IgD-negative memory B cell (primary cell): Measurements from ENCODE around the gene AOC3. TPM values are rescaled to one million over a fixed set of nuclear protein-coding genes. Genes with fewer than 3 reads are reported as not detected.

Experiments
- H3K27ac Mint-ChIP-seq, 3 donors: one replicate each; pipeline ENCODE4 v1.8.0; 2020 to 2022; ENCODE audit warnings: mild to moderate bottlenecking in 3 of 3, mixed read lengths in 3 of 3, moderate library complexity in 1 of 3
- H3K27me3 Mint-ChIP-seq: one replicate; pipeline ENCODE4 v1.8.0; 2021; ENCODE audit warnings: mixed read lengths
- H3K36me3 Mint-ChIP-seq: one replicate; pipeline ENCODE4 v1.8.0; 2020; ENCODE audit warnings: mild to moderate bottlenecking, mixed read lengths
- H3K4me1 Mint-ChIP-seq, 3 donors: one replicate each; pipeline ENCODE4 v1.8.0; 2020 to 2022; ENCODE audit warnings: mixed read lengths in 3 of 3, mild to moderate bottlenecking in 1 of 3
- H3K4me3 Mint-ChIP-seq, 4 donors: one replicate each; pipeline ENCODE4 v1.8.0; 2020 to 2022; ENCODE audit warnings: mild to moderate bottlenecking in 4 of 4, mixed read lengths in 4 of 4, moderate library complexity in 3 of 4
- H3K9me3 Mint-ChIP-seq, 3 donors: one replicate each; pipeline ENCODE4 v1.8.0; 2020 to 2021; ENCODE audit warnings: mixed read lengths in 3 of 3, mild to moderate bottlenecking in 1 of 3
- polyA plus RNA-seq: library from polyadenylated mRNA; unstranded; fragments of 300-500 nt; fragmentation: Illumina TruSeq; gene quantifications from one replicate; pipeline ENCODE4 v1.2.3, GENCODE V29; 2021

AOC3 gene
- polyA plus RNA-seq, 1 donor from 2014 or later = not detected

- H3K27me3 Mint-ChIP-seq = no peaks in the 10 kb centered on the region
- peak within 1 kb of the TSS; percentile 99 to 100 (median 99) for H3K27ac Mint-ChIP-seq
- H3K4me1 Mint-ChIP-seq = peaks cover 12 to 17% (median 14%) of the 10 kb centered on the region in 3 donors
- no peaks in the 10 kb centered on the region for H3K9me3 Mint-ChIP-seq
- H3K36me3 Mint-ChIP-seq = no peaks in the 10 kb centered on the region
- peak within 1 kb of the TSS; percentile 96 to 99 (median 98) for H3K4me3 Mint-ChIP-seq
Observed at GRCh38 chr17:42832934-42833766, 17.8 kb upstream of the AOC3 start, which contains the start of gene PSME3. TSS of gene PSME3 (plus strand) at chr17:42833397. CDS start at chr17:42833632, 235 bp downstream.

GRCh38 chr17:42833767-42834422 lies 17.1 kb upstream of the AOC3 start:
- H3K27me3 Mint-ChIP-seq = no peaks in the 10 kb centered on the region
- H3K4me3 Mint-ChIP-seq = peak overlapping the region; percentile 96 to 99 (median 98)
- H3K36me3 Mint-ChIP-seq = no peaks in the 10 kb centered on the region
- H3K9me3 Mint-ChIP-seq = no peaks in the 10 kb centered on the region
- peak overlapping the region; percentile 99 to 100 (median 99) for H3K27ac Mint-ChIP-seq
- H3K4me1 Mint-ChIP-seq = peaks cover 12 to 17% (median 14%) of the 10 kb centered on the region in 3 donors

DNA sequence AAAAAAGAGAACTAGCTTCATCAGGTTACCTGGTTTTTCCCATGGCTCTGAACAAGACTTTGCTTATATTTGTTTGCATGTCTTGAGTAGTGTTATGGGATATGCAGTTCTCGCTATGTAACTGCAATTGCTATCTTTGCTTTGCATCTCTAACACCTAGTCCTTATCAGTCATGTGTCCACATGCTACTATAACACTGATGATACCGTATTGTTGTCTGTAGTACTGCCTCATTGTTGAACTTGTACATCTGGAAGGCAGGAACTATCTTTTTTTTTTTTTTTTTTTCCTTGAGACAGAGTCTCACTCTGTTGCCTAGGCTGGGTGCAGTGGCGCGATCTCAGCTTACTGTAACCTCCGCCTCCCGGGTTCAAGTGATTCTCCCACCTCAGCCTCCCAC lies 15.3 kb upstream of the AOC3 start:
- no peaks in the 10 kb centered on the region for H3K9me3 Mint-ChIP-seq
- peaks cover 3% of the 10 kb centered on the region for H3K36me3 Mint-ChIP-seq
- peaks cover 12 to 17% (median 14%) of the 10 kb centered on the region in 3 donors for H3K4me1 Mint-ChIP-seq
- H3K27ac Mint-ChIP-seq = peak overlapping the region in 1 of 3 donors; percentile 56
- peak overlapping the region in 1 of 4 donors; percentile 99 for H3K4me3 Mint-ChIP-seq
- no peaks in the 10 kb centered on the region for H3K27me3 Mint-ChIP-seq

GRCh38 chr17:42841975-42842685 lies 8.9 kb upstream of the AOC3 start:
- H3K4me3 Mint-ChIP-seq = no peak overlapping the region
- peak overlapping the region in 1 of 3 donors; percentile 54 for H3K27ac Mint-ChIP-seq
- H3K27me3 Mint-ChIP-seq = no peaks in the 10 kb centered on the region
- peaks cover 3% of the 10 kb centered on the region for H3K36me3 Mint-ChIP-seq
- H3K4me1 Mint-ChIP-seq = peaks cover 0 to 5% (median 4%) of the 10 kb centered on the region in 3 donors
- no peaks in the 10 kb centered on the region for H3K9me3 Mint-ChIP-seq

DNA sequence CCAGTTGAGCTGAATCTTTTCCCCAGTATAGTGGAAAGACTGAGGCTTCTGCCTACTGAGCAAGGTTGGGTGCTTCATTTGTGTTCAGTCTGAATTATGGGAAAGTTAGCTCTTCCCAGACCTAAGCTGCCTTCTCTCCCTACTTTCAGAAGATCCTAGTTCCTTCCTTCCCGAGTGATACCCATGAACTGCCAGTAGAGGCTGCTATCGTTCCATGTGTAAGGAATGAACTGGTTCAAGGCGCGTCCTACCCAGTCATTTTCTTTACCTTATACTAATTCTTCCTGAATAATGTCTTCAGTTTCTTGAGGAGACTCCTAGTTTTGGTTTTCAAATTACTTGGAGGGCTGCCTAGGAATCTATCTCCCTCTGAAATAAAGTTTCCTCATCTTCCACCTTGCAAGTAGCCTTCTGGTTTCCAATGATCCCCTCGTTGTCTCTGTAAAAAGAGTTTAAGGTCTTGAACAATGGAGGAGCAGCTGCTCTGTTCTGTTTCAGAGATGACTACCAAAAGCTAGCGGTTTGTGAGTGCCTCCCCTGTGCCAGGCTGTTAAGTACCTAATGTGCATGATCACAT lies 7.6 kb upstream of the AOC3 start:
- Mint-ChIP-seq H3K27ac (peak overlapping the region in 1 of 3 donors; percentile 54), H3K4me1 (peaks cover 0 to 5% (median 2%) of the 10 kb centered on the region in 3 donors), H3K4me3 (peak overlapping the region in 2 of 4 donors; percentile 28 to 31), H3K27me3 (no peaks in the 10 kb centered on the region), H3K36me3 (peaks cover 3% of the 10 kb centered on the region), H3K9me3 (no peaks in the 10 kb centered on the region)

DNA sequence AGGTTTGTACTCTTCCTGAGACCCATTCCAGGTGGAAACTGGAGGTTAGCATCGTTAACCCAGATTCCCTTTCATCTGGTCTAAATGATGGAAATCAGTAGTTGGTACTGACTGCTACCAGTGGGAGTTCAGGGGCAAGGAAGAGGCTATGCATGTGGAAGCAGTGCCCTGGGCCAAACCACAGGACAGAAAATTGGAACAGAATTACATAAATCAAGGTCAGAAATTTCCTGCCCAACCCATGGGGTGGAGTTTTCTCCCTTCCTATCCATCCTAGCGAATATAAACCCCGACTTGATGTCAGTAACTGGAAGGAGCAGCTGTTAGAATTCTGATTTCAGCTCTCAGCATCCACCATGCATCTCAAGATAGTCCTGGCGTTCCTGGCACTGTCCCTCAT lies 6.7 kb upstream of the AOC3 start, which contains the start of gene AOC2:
Gene AOC2, plus strand, starts transcription at position 310 of the 400 bp plus-strand sequence. Its CDS starts 47 bp downstream, at position 357.
- Mint-ChIP-seq H3K27ac (peak within 1 kb of the TSS in 2 of 3 donors; percentile 54 to 60), H3K36me3 (peaks cover 3% of the 10 kb centered on the region), H3K4me1 (peaks cover 0 to 5% (median 2%) of the 10 kb centered on the region in 3 donors), H3K9me3 (no peaks in the 10 kb centered on the region), H3K27me3 (no peaks in the 10 kb centered on the region), H3K4me3 (peak within 1 kb of the TSS in 1 of 4 donors; percentile 31)

DNA sequence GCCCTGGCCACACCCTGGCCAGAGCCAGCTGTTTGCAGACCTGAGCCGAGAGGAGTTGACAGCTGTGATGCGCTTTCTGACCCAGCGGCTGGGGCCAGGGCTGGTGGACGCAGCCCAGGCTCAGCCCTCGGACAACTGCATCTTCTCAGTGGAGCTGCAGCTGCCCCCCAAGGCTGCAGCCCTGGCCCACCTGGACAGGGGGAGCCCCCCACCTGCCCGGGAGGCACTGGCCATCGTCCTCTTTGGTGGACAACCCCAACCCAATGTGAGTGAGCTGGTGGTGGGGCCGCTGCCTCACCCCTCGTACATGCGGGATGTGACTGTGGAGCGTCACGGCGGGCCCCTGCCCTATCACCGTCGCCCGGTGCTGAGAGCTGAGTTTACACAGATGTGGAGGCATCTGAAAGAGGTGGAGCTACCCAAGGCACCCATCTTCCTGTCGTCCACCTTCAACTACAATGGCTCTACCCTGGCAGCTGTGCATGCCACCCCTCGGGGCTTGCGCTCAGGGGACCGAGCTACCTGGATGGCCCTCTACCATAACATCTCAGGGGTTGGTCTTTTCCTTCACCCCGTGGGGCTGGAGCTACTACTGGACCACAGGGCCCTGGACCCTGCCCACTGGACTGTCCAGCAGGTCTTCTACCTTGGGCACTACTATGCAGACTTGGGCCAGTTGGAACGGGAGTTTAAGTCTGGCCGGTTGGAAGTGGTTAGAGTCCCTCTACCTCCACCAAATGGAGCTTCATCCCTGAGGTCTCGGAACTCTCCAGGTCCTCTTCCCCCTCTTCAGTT lies 6.0 kb upstream of the AOC3 start:
- H3K9me3 Mint-ChIP-seq = no peaks in the 10 kb centered on the region
- no peaks in the 10 kb centered on the region for H3K27me3 Mint-ChIP-seq
- H3K27ac Mint-ChIP-seq = peak overlapping the region in 1 of 3 donors; percentile 60
- H3K4me3 Mint-ChIP-seq = no peak overlapping the region
- no peaks in the 10 kb centered on the region for H3K36me3 Mint-ChIP-seq
- peaks cover 0 to 5% (median 2%) of the 10 kb centered on the region in 3 donors for H3K4me1 Mint-ChIP-seq

DNA sequence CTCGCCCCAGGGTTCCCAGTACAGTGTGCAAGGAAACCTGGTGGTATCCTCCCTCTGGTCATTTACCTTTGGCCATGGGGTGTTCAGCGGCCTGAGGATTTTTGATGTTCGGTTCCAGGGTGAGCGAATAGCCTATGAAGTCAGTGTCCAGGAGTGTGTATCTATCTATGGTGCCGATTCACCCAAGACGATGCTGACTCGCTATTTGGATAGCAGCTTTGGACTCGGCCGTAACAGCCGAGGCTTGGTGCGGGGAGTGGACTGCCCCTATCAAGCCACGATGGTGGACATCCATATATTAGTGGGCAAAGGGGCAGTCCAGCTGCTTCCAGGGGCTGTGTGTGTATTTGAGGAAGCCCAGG lies 5.5 kb upstream of the AOC3 start:
- Mint-ChIP-seq H3K4me3 (no peak overlapping the region), H3K27me3 (no peaks in the 10 kb centered on the region), H3K36me3 (no peaks in the 10 kb centered on the region), H3K27ac (peak overlapping the region in 2 of 3 donors; percentile 60 to 90), H3K9me3 (no peaks in the 10 kb centered on the region), H3K4me1 (peaks cover 0 to 5% (median 2%) of the 10 kb centered on the region in 3 donors)

- no peaks in the 10 kb centered on the region for H3K36me3 Mint-ChIP-seq
- H3K9me3 Mint-ChIP-seq = no peaks in the 10 kb centered on the region
Observed at GRCh38 chr17:42845918-42846593, 4.9 kb upstream of the AOC3 start.

DNA sequence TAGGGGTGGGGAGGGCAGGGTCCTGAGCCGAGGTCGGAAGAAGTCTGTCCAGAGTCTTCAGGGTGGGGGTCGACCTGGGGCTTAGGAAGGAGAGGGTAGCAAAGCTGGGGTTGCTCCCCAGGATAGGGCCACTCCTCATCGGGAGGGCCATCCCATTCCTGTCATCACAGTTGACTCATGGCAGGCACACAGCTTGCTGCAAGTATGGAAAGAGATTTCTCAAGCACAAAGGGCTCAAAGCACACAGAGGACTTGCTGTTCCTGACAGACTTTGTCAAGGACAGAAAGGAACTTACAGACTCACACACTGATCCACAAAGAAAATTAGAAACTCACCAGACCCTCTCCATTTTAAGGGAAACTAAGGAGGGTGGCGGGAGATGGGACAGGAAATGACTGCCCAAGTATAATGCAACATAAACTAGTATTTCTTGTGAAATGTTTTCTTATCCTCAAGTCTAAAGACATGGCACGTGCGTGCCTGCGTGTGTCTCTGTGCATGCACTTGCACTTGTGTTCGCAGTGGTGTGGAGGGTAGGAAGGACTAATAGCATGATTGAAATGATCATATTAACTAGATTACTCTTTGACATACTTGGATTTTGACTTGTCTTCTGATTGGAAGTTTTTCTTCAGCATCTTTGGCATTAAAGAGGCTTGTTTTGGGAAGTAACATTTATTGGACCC lies 4.3 kb upstream of the AOC3 start:
- peaks cover 0 to 5% (median 2%) of the 10 kb centered on the region in 3 donors for H3K4me1 Mint-ChIP-seq
- no peaks in the 10 kb centered on the region for H3K27me3 Mint-ChIP-seq
- no peak overlapping the region for H3K4me3 Mint-ChIP-seq
- peak overlapping the region in 1 of 3 donors; percentile 46 for H3K27ac Mint-ChIP-seq
- no peaks in the 10 kb centered on the region for H3K9me3 Mint-ChIP-seq
- no peaks in the 10 kb centered on the region for H3K36me3 Mint-ChIP-seq

More at GRCh38 chr17:42845918-42846593, 4.9 kb upstream of the AOC3 start:
- H3K27me3 Mint-ChIP-seq = no peaks in the 10 kb centered on the region
- no peak overlapping the region for H3K4me3 Mint-ChIP-seq
- H3K27ac Mint-ChIP-seq = peak overlapping the region in 1 of 3 donors; percentile 90
- H3K4me1 Mint-ChIP-seq = peaks cover 0 to 5% (median 2%) of the 10 kb centered on the region in 3 donors

DNA sequence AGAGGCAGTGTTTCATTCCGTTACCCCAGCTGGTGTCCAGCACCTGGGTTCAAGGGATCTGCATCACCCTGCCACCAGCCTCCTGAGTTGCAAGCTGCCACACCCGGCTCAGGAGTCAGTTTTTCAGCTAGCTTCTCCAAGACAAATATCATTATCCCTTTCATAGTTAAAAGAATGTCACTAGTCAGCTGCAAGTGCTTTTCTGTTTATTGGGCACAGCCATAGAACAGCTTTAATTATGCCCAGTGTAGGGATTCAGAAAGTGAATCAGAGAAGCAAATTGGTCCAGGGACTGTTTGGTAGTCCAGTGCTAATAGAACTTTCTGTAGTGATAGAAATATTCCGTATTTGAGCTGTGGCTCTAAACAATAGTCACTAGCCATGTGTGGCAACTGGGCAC lies 2.9 kb upstream of the AOC3 start:
- H3K27me3 Mint-ChIP-seq = no peaks in the 10 kb centered on the region
- H3K36me3 Mint-ChIP-seq = no peaks in the 10 kb centered on the region
- no peaks in the 10 kb centered on the region for H3K9me3 Mint-ChIP-seq
- H3K27ac Mint-ChIP-seq = no peak overlapping the region
- H3K4me3 Mint-ChIP-seq = no peak overlapping the region
- H3K4me1 Mint-ChIP-seq = peaks cover 0 to 5% (median 2%) of the 10 kb centered on the region in 3 donors

DNA sequence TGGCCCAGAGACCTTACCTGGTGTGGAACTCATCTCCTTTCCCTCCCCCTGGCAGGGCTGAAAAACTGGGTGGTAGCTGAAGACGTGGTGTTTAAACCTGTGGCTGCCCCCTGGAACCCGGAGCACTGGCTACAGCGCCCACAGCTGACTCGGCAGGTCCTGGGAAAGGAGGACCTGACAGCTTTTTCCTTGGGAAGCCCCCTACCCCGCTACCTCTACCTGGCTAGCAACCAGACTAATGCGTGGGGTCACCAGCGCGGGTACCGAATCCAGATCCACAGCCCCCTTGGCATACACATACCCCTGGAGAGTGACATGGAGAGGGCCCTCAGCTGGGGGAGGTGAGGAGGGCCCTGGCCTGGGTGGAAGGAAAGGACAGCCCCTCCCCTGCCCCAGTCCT lies 2.0 kb upstream of the AOC3 start:
- Mint-ChIP-seq H3K36me3 (no peaks in the 10 kb centered on the region), H3K4me3 (no peak overlapping the region), H3K4me1 (peaks cover 0 to 2% (median 0%) of the 10 kb centered on the region in 3 donors), H3K27ac (no peak overlapping the region), H3K9me3 (no peaks in the 10 kb centered on the region), H3K27me3 (no peaks in the 10 kb centered on the region)
